Fibroblast of lung (primary cell): ENCODE measurements around the gene GRPEL2. TPM values are rescaled to one million over a fixed set of nuclear protein-coding genes. Genes with fewer than 3 reads are reported as not detected.

Source experiments
- DNase-seq, 2 donors: peaks; one replicate each; pipeline versions ENCODE4 v3.0.0 to v3.0.0-alpha.2; 2010; ENCODE audit warnings: low read depth in 2 of 2
- H2AFZ ChIP-seq: 2 replicates; pipeline ENCODE4 v1.5.1; 2012; ENCODE audit warnings: low read length, control low read depth, inconsistent platforms
- H3K27ac ChIP-seq: 2 replicates; pipeline ENCODE4 v1.5.1; 2011; ENCODE audit warnings: low read length, control low read depth; ENCODE audit not compliant: insufficient read depth
- H3K27me3 ChIP-seq: 2 replicates; pipeline ENCODE4 v1.5.1; 2011; ENCODE audit warnings: mild to moderate bottlenecking, low read length; ENCODE audit not compliant: control insufficient read depth, insufficient read depth
- H3K36me3 ChIP-seq: 2 replicates; pipeline ENCODE4 v1.5.1; 2011; ENCODE audit warnings: low read length; ENCODE audit not compliant: control insufficient read depth, insufficient read depth
- H3K4me1 ChIP-seq: 2 replicates; pipeline ENCODE4 v1.5.1; 2011; ENCODE audit warnings: low read length; ENCODE audit not compliant: control insufficient read depth, insufficient read depth; ENCODE audit errors: extremely low read depth
- H3K4me2 ChIP-seq: 2 replicates; pipeline ENCODE4 v1.5.1; 2011; ENCODE audit warnings: low read length, control low read depth; ENCODE audit not compliant: insufficient read depth; ENCODE audit errors: extremely low read depth
- H3K4me3 ChIP-seq, 4 experiments: fragments of 200-600 bp in 1 of 4; sonication (generic) in 1 of 4; replicated peaks in 1 of 4; 2 replicates each; pipeline ENCODE4 v1.5.1; 2011 to 2016; ENCODE audit warnings: low read length in 4 of 4, low read depth in 3 of 4, mild to moderate bottlenecking in 3 of 4, control low read depth in 2 of 4, inconsistent platforms in 1 of 4, mixed read lengths in 1 of 4; ENCODE audit not compliant: insufficient read depth in 1 of 4; ENCODE audit errors: control extremely low read depth in 1 of 4
- H3K79me2 ChIP-seq: 2 replicates; pipeline ENCODE4 v1.5.1; 2012; ENCODE audit warnings: mild to moderate bottlenecking, low read length, inconsistent platforms; ENCODE audit not compliant: control insufficient read depth, insufficient read depth
- H3K9ac ChIP-seq: 2 replicates; pipeline ENCODE4 v1.5.1; 2011; ENCODE audit warnings: mild to moderate bottlenecking, low read length, control low read depth; ENCODE audit not compliant: insufficient read depth
- H3K9me3 ChIP-seq: 2 replicates; pipeline ENCODE4 v1.5.1; 2012; ENCODE audit warnings: low read depth, low read length; ENCODE audit not compliant: control insufficient read depth, insufficient read depth
- H4K20me1 ChIP-seq: 2 replicates; pipeline ENCODE4 v1.5.1; 2011; ENCODE audit warnings: low read length; ENCODE audit not compliant: control insufficient read depth, insufficient read depth; ENCODE audit errors: extremely low read depth
- CTCF ChIP-seq, 2 donors: IDR thresholded peaks in 1 of 2; conservative IDR thresholded peaks in 1 of 2; 1 replicate in 1 of 2; 2 replicates in 1 of 2; pipeline ENCODE4 v1.5.1; 2011 to 2012; ENCODE audit warnings: low read length in 2 of 2, control low read depth in 1 of 2, inconsistent platforms in 1 of 2, low read depth in 1 of 2, mild to moderate bottlenecking in 1 of 2
- EZH2 ChIP-seq: IDR thresholded peaks from 2 replicates; pipeline ENCODE4 v1.5.1; 2012; ENCODE audit warnings: low read length, control low read depth, mild to moderate bottlenecking; ENCODE audit errors: missing control alignments
- polyA plus RNA-seq, 2 donors: library from polyadenylated mRNA; depleted of rRNA in 1 of 2; stranded (reverse) in 1 of 2; unstranded in 1 of 2; fragments of >200 nt; gene quantifications; 2 replicates each; pipeline ENCODE4 v1.2.1, GENCODE V29; 2011 to 2012; ENCODE audit warnings: missing spikeins in 1 of 2
- total RNA-seq: library from RNA; depleted of rRNA; stranded (reverse); fragments of >200 nt; gene quantifications from 2 replicates; pipeline ENCODE4 v1.2.1, GENCODE V29; 2014

GRPEL2 gene
- total and polyA plus RNA-seq, 2 donors (not counting 1 experiment from before 2014, with no cell fraction given) = 15.3 to 29.6 TPM

DNA sequence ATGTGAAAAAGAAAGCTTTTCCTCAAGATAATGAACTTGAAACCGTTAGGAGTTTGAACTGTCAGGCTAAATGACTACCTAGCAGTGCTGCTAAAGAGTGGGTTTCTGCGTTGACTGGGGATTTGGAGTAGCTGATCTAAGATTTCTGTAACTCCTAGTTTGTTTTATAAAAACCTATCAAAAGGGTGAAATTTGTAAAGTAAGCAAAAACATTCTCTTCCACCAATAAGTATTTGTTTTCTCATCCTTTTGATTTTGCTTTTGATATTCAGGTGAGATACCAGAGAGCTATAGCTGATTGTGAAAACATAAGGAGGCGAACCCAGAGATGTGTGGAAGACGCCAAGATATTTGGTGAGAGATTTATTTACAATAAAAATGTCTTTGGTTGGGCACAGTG is 4.1 kb downstream of the GRPEL2 start:
- Histone ChIP-seq H3K4me3 (no peak overlapping the region), H3K9ac (no peak overlapping the region), H3K36me3 (peaks cover 14% of the 10 kb centered on the region), H3K79me2 (peaks cover 22% of the 10 kb centered on the region), H3K27me3 (no peaks in the 10 kb centered on the region), H3K4me2 (no peak overlapping the region), H3K27ac (no peak overlapping the region), H4K20me1 (no peaks in the 10 kb centered on the region), H2AFZ (no peak overlapping the region), H3K4me1 (peaks cover 4% of the 10 kb centered on the region), H3K9me3 (no peaks in the 10 kb centered on the region)
- TF ChIP-seq CTCF (conservative IDR thresholded peaks at IDR 0.05 in 1 of 2, IDR thresholded peaks at IDR 0.05 in 1 of 2; ENCODE audit: low read depth in 1 of 2, low read length in 2 of 2) (no peak), EZH2 (no peak)
- no peak for DNase-seq

- peaks cover 17% of the 10 kb centered on the region for H3K36me3 ChIP-seq
- H4K20me1 ChIP-seq = no peaks in the 10 kb centered on the region
- no peak overlapping the region for H3K4me3 ChIP-seq
- H3K4me2 ChIP-seq = no peak overlapping the region
- no peak overlapping the region for H3K9ac ChIP-seq
- no peaks in the 10 kb centered on the region for H3K9me3 ChIP-seq
- no peak overlapping the region for H3K27ac ChIP-seq
- TF ChIP-seq EZH2 (no peak), CTCF (conservative IDR thresholded peaks at IDR 0.05 in 1 of 2, IDR thresholded peaks at IDR 0.05 in 1 of 2; ENCODE audit: low read depth in 1 of 2, low read length in 2 of 2) (no peak)
- no peak overlapping the region for H2AFZ ChIP-seq
- no peaks in the 10 kb centered on the region for H3K27me3 ChIP-seq
- H3K4me1 ChIP-seq = peaks cover 2% of the 10 kb centered on the region
- peaks cover 6% of the 10 kb centered on the region for H3K79me2 ChIP-seq
- no peak for DNase-seq
These were observed 6.9 kb downstream of the GRPEL2 start for GRCh38 chr5:149352169-149352568.

DNA sequence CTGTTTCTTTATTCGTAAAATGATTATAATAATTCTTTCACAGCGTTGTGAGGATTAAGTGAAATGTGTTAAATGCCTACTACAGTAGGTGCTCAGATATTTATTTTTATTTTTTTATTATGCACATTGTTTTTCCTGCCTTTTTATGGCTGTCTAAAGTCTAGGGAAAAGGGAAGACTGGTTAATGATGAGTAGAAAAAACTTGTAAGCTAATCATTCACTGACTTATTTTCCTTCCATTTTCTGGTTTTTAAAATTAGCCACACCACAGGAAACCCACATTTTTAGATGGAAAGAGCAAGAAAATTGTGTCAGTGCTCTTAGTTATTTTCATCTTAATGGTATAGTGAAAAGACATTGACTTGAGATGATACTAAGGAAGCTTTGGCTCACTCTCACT is 8.6 kb downstream of the GRPEL2 start:
- TF ChIP-seq EZH2 (no peak), CTCF (conservative IDR thresholded peaks at IDR 0.05 in 1 of 2, IDR thresholded peaks at IDR 0.05 in 1 of 2; ENCODE audit: low read depth in 1 of 2, low read length in 2 of 2) (no peak)
- DNase-seq = no peak
- H3K79me2 ChIP-seq = no peaks in the 10 kb centered on the region
- no peaks in the 10 kb centered on the region for H3K27me3 ChIP-seq
- no peaks in the 10 kb centered on the region for H3K9me3 ChIP-seq
- H3K36me3 ChIP-seq = peaks cover 17% of the 10 kb centered on the region
- no peak overlapping the region for H3K27ac ChIP-seq
- H2AFZ ChIP-seq = no peak overlapping the region
- H4K20me1 ChIP-seq = no peaks in the 10 kb centered on the region
- no peak overlapping the region for H3K9ac ChIP-seq
- H3K4me3 ChIP-seq = no peak overlapping the region
- peaks cover 4% of the 10 kb centered on the region for H3K4me1 ChIP-seq
- no peak overlapping the region for H3K4me2 ChIP-seq
